HG02642 (cell line): Measurements from ENCODE around the gene TMEM135.
A peak's percentile ranks its signal among the peaks of the same experiment; 100 is the strongest.
"Not testable (repeated sequence)": the region's sequence is repeated elsewhere in the genome, so short reads cannot be mapped to it uniquely, and the experiment has no call there.

Experiments
- ATAC-seq: cut with Tn5 transposase; IDR thresholded peaks from one replicate; pipeline ENCODE4 v1.9.1; 2021; ENCODE audit warnings: mild to moderate bottlenecking; ENCODE audit not compliant: unreplicated experiment, poor library complexity

TMEM135 gene

GRCh38 chr11:87019613-87020271 is 18.0 kb upstream of the TMEM135 start:
- no peak for ATAC-seq

- ATAC-seq = no peak
Measured at GRCh38 chr11:87020336-87020735, 17.4 kb upstream of the TMEM135 start.

- no peak for ATAC-seq
Measured at GRCh38 chr11:87020764-87021365, 16.9 kb upstream of the TMEM135 start.

GRCh38 chr11:87022254-87022653 is 15.5 kb upstream of the TMEM135 start:
- ATAC-seq = no peak

GRCh38 chr11:87022738-87023137 is 15.0 kb upstream of the TMEM135 start:
- no peak for ATAC-seq

- not testable (repeated sequence) for ATAC-seq
Measured at GRCh38 chr11:87026415-87026814, 11.3 kb upstream of the TMEM135 start.

- no peak for ATAC-seq
Measured at GRCh38 chr11:87030458-87031054, 7.2 kb upstream of the TMEM135 start.

GRCh38 chr11:87031433-87032170 is 6.1 kb upstream of the TMEM135 start:
- ATAC-seq = no peak

- no peak for ATAC-seq
Measured at GRCh38 chr11:87033561-87033960, 4.2 kb upstream of the TMEM135 start.

GRCh38 chr11:87035976-87036583 is 1.7 kb upstream of the TMEM135 start:
- ATAC-seq = no peak

GRCh38 chr11:87036756-87037449 is 831 bp upstream of the TMEM135 start:
- ATAC-seq = peak; percentile 8

- ATAC-seq = no peak
Measured at GRCh38 chr11:87038235-87038977, 672 bp downstream of the TMEM135 start.

- ATAC-seq = no peak
Measured at GRCh38 chr11:87039371-87039770, 1.6 kb downstream of the TMEM135 start.

GRCh38 chr11:87043894-87044293 is 6.2 kb downstream of the TMEM135 start:
- no peak for ATAC-seq

- no peak for ATAC-seq
Measured at GRCh38 chr11:87046824-87047223, 9.1 kb downstream of the TMEM135 start.

- ATAC-seq = no peak
Measured at GRCh38 chr11:87056091-87056490, 18.4 kb downstream of the TMEM135 start.

- no peak for ATAC-seq
Measured at GRCh38 chr11:87057749-87058148, 20.0 kb downstream of the TMEM135 start.

- no peak for ATAC-seq
Measured at GRCh38 chr11:87059596-87060390, 22.1 kb downstream of the TMEM135 start.

GRCh38 chr11:87061766-87062165 is 24.0 kb downstream of the TMEM135 start:
- ATAC-seq = no peak
